Esophagus muscularis mucosa (tissue), 4 donors: ENCODE measurements around the gene RBM19.

Experiments
- CTCF ChIP-seq, 3 experiments: fragments of 200-600 bp in 2 of 3; fragments of 450-650 bp in 1 of 3; sonication (generic) in 2 of 3; IDR thresholded peaks; one replicate each; pipeline ENCODE4 v1.5.1; 2017 to 2019; ENCODE audit warnings: antibody characterized with exemption in 3 of 3, mild to moderate bottlenecking in 2 of 3, moderate library complexity in 1 of 3
- EP300 ChIP-seq: sonication (generic); formaldehyde crosslinking; IDR thresholded peaks from one replicate; pipeline ENCODE4 v1.6.1; 2017; ENCODE audit warnings: antibody characterized with exemption
- POLR2A ChIP-seq: fragments of 450-650 bp; IDR thresholded peaks from one replicate; pipeline ENCODE4 v1.6.1; 2017; ENCODE audit warnings: antibody characterized with exemption, moderate library complexity, mild to moderate bottlenecking, low read depth
- POLR2AphosphoS5 ChIP-seq, 2 donors: sonication (generic); formaldehyde crosslinking; IDR thresholded peaks; one replicate each; pipeline ENCODE4 v1.6.1; 2017; ENCODE audit warnings: antibody characterized with exemption in 2 of 2

DNA sequence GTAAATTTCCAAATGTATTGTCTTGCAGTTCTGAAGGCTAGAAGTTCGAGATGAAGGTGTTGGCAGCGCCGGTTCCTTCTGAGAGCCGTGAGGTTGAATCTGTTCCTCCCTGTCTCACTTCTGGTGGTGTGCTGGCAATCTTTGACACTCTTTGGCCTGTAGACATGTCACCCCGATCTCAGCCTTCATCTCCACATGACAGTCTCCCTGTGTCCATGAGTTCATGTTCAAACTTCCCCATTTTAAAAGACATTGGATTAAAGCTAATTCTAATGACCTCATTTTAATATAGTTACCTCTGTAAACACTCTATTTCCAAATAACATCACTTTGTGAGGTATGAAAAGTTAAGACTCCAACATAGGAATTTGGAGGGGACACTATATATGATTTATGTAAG is 4.1 kb upstream of the RBM19 start:
- TF ChIP-seq CTCF (IDR thresholded peaks at IDR 0.05) (no peak), POLR2A (no peak), POLR2AphosphoS5 (IDR thresholded peaks at IDR 0.05) (no peak), EP300 (no peak)
